ENCODE data around the gene HNRNPM.

The HNRNPM gene

GRCh38 chr19:8519388-8519787, 74.6 kb downstream of the HNRNPM start:
- no peak overlapping the region for H2BK5ac ChIP-seq (ENCODE audit: low read depth, low read length, poor library complexity)
- H3K18ac ChIP-seq (ENCODE audit: low read length) = no peak overlapping the region
- no peak overlapping the region for H2BK120ac ChIP-seq (ENCODE audit: insufficient read depth, low read length, poor library complexity)
- WGBS (ENCODE audit: extremely low coverage, insufficient coverage, insufficient read length) = no CpG with 5 or more reads among the region's 6 CpGs
- no peak overlapping the region for H3K9ac ChIP-seq (ENCODE audit: low read length)
- no peak overlapping the region for H2AFZ ChIP-seq (ENCODE audit: insufficient read depth, low read length, poor library complexity)
- peaks cover 3 to 5% of the 10 kb centered on the region in 2 experiments for H3K4me1 ChIP-seq (ENCODE audit: control insufficient read depth in 1 of 2, insufficient read depth in 2 of 2, low read length in 2 of 2)
- H3K79me1 ChIP-seq (ENCODE audit: low read length) = no peaks in the 10 kb centered on the region
- H3K79me2 ChIP-seq (ENCODE audit: control insufficient read depth, insufficient read depth, low read length, poor library complexity) = no peaks in the 10 kb centered on the region
- H4K12ac ChIP-seq (ENCODE audit: low read depth, low read length) = no peak overlapping the region
- H3K36me3 ChIP-seq (ENCODE audit: control insufficient read depth in 1 of 2, insufficient read depth in 2 of 2, low read length in 2 of 2) = no peaks in the 10 kb centered on the region
- no peak for DNase-seq
- H4K8ac ChIP-seq (ENCODE audit: low read depth, low read length) = no peak overlapping the region
- H3K4me2 ChIP-seq (ENCODE audit: low read length) = no peak overlapping the region
- H3K9me3 ChIP-seq (ENCODE audit: insufficient read depth, low read depth, low read length) = peaks cover 1% of the 10 kb centered on the region
- H3K4ac ChIP-seq (ENCODE audit: low read depth, low read length) = no peak overlapping the region
- H4K91ac ChIP-seq (ENCODE audit: low read depth, low read length) = no peak overlapping the region
- H2AK5ac ChIP-seq (ENCODE audit: low read length) = no peak overlapping the region
- H3K27ac ChIP-seq (ENCODE audit: low read depth, low read length) = no peak overlapping the region
- H2BK12ac ChIP-seq (ENCODE audit: low read length) = no peak overlapping the region
- no peak overlapping the region for H3K4me3 ChIP-seq (ENCODE audit: low read depth, low read length)
- no peak overlapping the region for H3K23ac ChIP-seq (ENCODE audit: low read length)
- no peak overlapping the region for H3K14ac ChIP-seq (ENCODE audit: low read length)
- H3K27me3 ChIP-seq (ENCODE audit: insufficient read depth, low read length) = no peaks in the 10 kb centered on the region

GRCh38 chr19:8525401-8525684, 80.6 kb downstream of the HNRNPM start:
- Histone ChIP-seq H3K18ac (ENCODE audit: low read length) (no peak overlapping the region), H2BK120ac (ENCODE audit: insufficient read depth, low read length, poor library complexity) (no peak overlapping the region), H4K91ac (ENCODE audit: low read depth, low read length) (no peak overlapping the region), H4K12ac (ENCODE audit: low read depth, low read length) (peak overlapping the region; percentile 1), H4K8ac (ENCODE audit: low read depth, low read length) (peak overlapping the region; percentile 75), H3K4me3 (ENCODE audit: low read depth, low read length) (no peak overlapping the region), H2AK5ac (ENCODE audit: low read length) (no peak overlapping the region), H3K14ac (ENCODE audit: low read length) (peak overlapping the region; percentile 19), H3K9ac (ENCODE audit: low read length) (no peak overlapping the region), H3K36me3 (ENCODE audit: control insufficient read depth in 1 of 2, insufficient read depth in 2 of 2, low read length in 2 of 2) (peaks cover 2 to 3% of the 10 kb centered on the region in 2 experiments), H3K9me3 (ENCODE audit: insufficient read depth, low read depth, low read length) (peaks cover 7% of the 10 kb centered on the region), H3K4me1 (ENCODE audit: control insufficient read depth in 1 of 2, insufficient read depth in 2 of 2, low read length in 2 of 2) (peaks cover 3 to 9% of the 10 kb centered on the region in 2 experiments), H2BK12ac (ENCODE audit: low read length) (no peak overlapping the region), H2AFZ (ENCODE audit: insufficient read depth, low read length, poor library complexity) (peak overlapping the region; percentile 73), H3K4ac (ENCODE audit: low read depth, low read length) (no peak overlapping the region), H3K79me2 (ENCODE audit: control insufficient read depth, insufficient read depth, low read length, poor library complexity) (peaks cover 4% of the 10 kb centered on the region), H3K27me3 (ENCODE audit: insufficient read depth, low read length) (no peaks in the 10 kb centered on the region), H3K27ac (ENCODE audit: low read depth, low read length) (no peak overlapping the region), H3K23ac (ENCODE audit: low read length) (no peak overlapping the region), H3K79me1 (ENCODE audit: low read length) (peaks cover 5% of the 10 kb centered on the region), H3K4me2 (ENCODE audit: low read length) (peak overlapping the region; percentile 58), H2BK5ac (ENCODE audit: low read depth, low read length, poor library complexity) (no peak overlapping the region)
- no CpG with 5 or more reads among the region's 15 CpGs for WGBS (ENCODE audit: extremely low coverage, insufficient coverage, insufficient read length)
- no peak for DNase-seq

DNA sequence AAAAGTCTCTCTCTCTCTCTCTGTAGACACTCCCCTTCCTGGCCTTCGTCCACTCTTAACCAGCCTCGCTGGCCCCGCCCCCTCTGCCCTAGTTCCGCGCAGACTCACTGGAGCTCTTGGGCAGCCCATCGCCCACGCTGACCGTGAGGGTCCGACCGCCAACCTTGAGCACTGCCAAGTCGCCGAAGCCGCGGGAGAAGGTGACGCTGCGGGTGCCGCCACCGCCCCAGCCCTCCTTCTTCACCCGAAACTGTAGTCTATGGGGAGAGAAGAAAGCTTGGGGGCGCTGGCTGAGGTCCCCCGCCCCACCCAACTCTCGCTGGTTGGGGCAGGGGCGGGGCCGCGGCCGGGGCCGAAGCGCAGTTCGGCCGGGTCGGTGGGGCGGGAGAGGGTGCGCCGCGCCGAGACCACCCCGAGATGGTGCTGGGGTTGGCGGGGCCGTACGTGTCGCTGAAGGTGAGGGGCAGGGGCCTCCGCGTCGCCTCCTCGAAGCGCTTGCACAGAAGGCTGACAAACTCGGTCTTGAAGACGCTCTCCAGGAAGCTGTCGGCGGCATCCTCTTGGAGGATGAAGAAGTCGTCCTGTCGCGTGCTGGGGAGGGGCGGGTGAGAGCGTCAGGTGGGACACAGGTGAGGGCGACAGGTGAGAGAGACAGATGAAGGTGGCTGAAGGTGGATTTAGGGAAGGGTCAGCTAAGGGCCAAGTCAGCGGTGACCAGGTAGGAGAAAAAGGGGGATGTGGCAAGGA, 81.7 kb downstream of the HNRNPM start:
- no peak overlapping the region for H3K4ac ChIP-seq (ENCODE audit: low read depth, low read length)
- H3K18ac ChIP-seq (ENCODE audit: low read length) = peak overlapping the region; percentile 56
- peak overlapping the region; percentile 60 for H2BK120ac ChIP-seq (ENCODE audit: insufficient read depth, low read length, poor library complexity)
- H3K23ac ChIP-seq (ENCODE audit: low read length) = no peak overlapping the region
- H3K14ac ChIP-seq (ENCODE audit: low read length) = peak overlapping the region; percentile 76
- H4K8ac ChIP-seq (ENCODE audit: low read depth, low read length) = peak overlapping the region; percentile 81
- peaks cover 3% of the 10 kb centered on the region in 2 experiments for H3K36me3 ChIP-seq (ENCODE audit: control insufficient read depth in 1 of 2, insufficient read depth in 2 of 2, low read length in 2 of 2)
- H3K9ac ChIP-seq (ENCODE audit: low read length) = no peak overlapping the region
- H2BK5ac ChIP-seq (ENCODE audit: low read depth, low read length, poor library complexity) = no peak overlapping the region
- peak overlapping the region; percentile 31 for H4K91ac ChIP-seq (ENCODE audit: low read depth, low read length)
- peak overlapping the region; percentile 83 for H4K12ac ChIP-seq (ENCODE audit: low read depth, low read length)
- H3K4me3 ChIP-seq (ENCODE audit: low read depth, low read length) = peak overlapping the region; percentile 82
- H2AFZ ChIP-seq (ENCODE audit: insufficient read depth, low read length, poor library complexity) = peak overlapping the region; percentile 70
- no peak overlapping the region for H2AK5ac ChIP-seq (ENCODE audit: low read length)
- peaks cover 5% of the 10 kb centered on the region for H3K79me1 ChIP-seq (ENCODE audit: low read length)
- H3K27ac ChIP-seq (ENCODE audit: low read depth, low read length) = peak overlapping the region; percentile 69
- H3K27me3 ChIP-seq (ENCODE audit: insufficient read depth, low read length) = no peaks in the 10 kb centered on the region
- peak overlapping the region; percentile 51 for H3K4me2 ChIP-seq (ENCODE audit: low read length)
- no peak overlapping the region for H2BK12ac ChIP-seq (ENCODE audit: low read length)
- WGBS (ENCODE audit: extremely low coverage, insufficient coverage, insufficient read length) = no CpG with 5 or more reads among the region's 57 CpGs
- DNase-seq = peak; percentile 79 to 89
- peaks cover 3 to 9% of the 10 kb centered on the region in 2 experiments for H3K4me1 ChIP-seq (ENCODE audit: control insufficient read depth in 1 of 2, insufficient read depth in 2 of 2, low read length in 2 of 2)
- H3K79me2 ChIP-seq (ENCODE audit: control insufficient read depth, insufficient read depth, low read length, poor library complexity) = peaks cover 4% of the 10 kb centered on the region
- peaks cover 7% of the 10 kb centered on the region for H3K9me3 ChIP-seq (ENCODE audit: insufficient read depth, low read depth, low read length)

DNA sequence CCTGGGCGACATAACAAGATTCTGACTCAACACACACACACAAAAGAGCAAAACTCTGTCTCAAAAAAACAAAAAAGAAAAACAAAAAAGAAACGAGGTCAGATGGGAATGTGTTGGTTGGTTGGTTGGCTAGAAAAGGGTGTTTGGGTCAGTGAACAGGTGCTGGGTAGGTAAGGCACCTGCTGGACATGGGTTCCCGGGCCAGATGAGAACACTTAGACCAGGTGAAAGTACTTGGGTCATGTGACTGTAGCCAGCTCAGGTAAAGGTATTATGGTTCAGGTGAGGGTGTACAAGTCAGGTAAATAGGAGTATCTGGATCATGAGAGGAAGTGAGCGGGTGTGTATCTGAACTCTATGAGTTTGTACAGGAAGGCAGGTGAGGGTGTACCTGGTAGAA, 83.7 kb downstream of the HNRNPM start:
- DNase-seq = no peak
- H3K79me2 ChIP-seq (ENCODE audit: control insufficient read depth, insufficient read depth, low read length, poor library complexity) = peaks cover 4% of the 10 kb centered on the region
- peaks cover 7% of the 10 kb centered on the region for H3K9me3 ChIP-seq (ENCODE audit: insufficient read depth, low read depth, low read length)
- no peak overlapping the region for H2BK5ac ChIP-seq (ENCODE audit: low read depth, low read length, poor library complexity)
- H3K36me3 ChIP-seq (ENCODE audit: control insufficient read depth in 1 of 2, insufficient read depth in 2 of 2, low read length in 2 of 2) = peaks cover 3% of the 10 kb centered on the region in 2 experiments
- no peak overlapping the region for H3K27ac ChIP-seq (ENCODE audit: low read depth, low read length)
- peaks cover 3 to 9% of the 10 kb centered on the region in 2 experiments for H3K4me1 ChIP-seq (ENCODE audit: control insufficient read depth in 1 of 2, insufficient read depth in 2 of 2, low read length in 2 of 2)
- H2AFZ ChIP-seq (ENCODE audit: insufficient read depth, low read length, poor library complexity) = no peak overlapping the region
- no peaks in the 10 kb centered on the region for H3K27me3 ChIP-seq (ENCODE audit: insufficient read depth, low read length)
- no CpG with 5 or more reads among the region's 4 CpGs for WGBS (ENCODE audit: extremely low coverage, insufficient coverage, insufficient read length)
- H4K12ac ChIP-seq (ENCODE audit: low read depth, low read length) = no peak overlapping the region
- no peak overlapping the region for H3K18ac ChIP-seq (ENCODE audit: low read length)
- H3K23ac ChIP-seq (ENCODE audit: low read length) = no peak overlapping the region
- H2BK12ac ChIP-seq (ENCODE audit: low read length) = no peak overlapping the region
- peaks cover 5% of the 10 kb centered on the region for H3K79me1 ChIP-seq (ENCODE audit: low read length)
- no peak overlapping the region for H3K4me2 ChIP-seq (ENCODE audit: low read length)
- H3K4me3 ChIP-seq (ENCODE audit: low read depth, low read length) = no peak overlapping the region
- no peak overlapping the region for H4K91ac ChIP-seq (ENCODE audit: low read depth, low read length)
- no peak overlapping the region for H2AK5ac ChIP-seq (ENCODE audit: low read length)
- no peak overlapping the region for H4K8ac ChIP-seq (ENCODE audit: low read depth, low read length)
- no peak overlapping the region for H3K14ac ChIP-seq (ENCODE audit: low read length)
- no peak overlapping the region for H3K9ac ChIP-seq (ENCODE audit: low read length)
- H3K4ac ChIP-seq (ENCODE audit: low read depth, low read length) = no peak overlapping the region
- H2BK120ac ChIP-seq (ENCODE audit: insufficient read depth, low read length, poor library complexity) = no peak overlapping the region
